Raji (cell line): Measurements from ENCODE around the gene KLK13.

Source experiments
- POLR2A ChIP-seq: IDR thresholded peaks from 2 replicates; pipeline ENCODE4 v1.6.1; 2011; ENCODE audit warnings: low read depth, low read length, control low read depth; ENCODE audit not compliant: insufficient read depth

KLK13 gene

DNA sequence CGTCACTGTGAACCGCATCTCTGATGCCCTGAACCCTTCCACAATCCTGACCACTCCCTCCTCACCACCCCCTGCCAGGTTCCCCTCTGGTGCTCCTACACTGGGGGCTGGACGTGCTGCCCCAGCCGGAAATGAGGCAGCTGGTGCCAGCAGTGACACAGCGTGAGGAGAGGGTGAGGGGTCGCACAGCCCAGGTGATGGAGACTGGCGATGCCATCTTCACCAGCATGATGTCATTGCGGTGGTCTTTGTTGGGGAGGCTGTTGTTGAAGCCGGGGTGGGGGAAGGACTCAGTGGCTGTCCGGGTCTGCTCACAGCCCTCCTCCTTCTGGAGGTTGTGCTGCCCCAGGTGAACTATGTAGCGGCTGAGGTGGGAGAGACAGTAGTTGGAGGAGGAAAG lies 40.9 kb downstream of the KLK13 start:
- TF ChIP-seq POLR2A, result no peak

DNA sequence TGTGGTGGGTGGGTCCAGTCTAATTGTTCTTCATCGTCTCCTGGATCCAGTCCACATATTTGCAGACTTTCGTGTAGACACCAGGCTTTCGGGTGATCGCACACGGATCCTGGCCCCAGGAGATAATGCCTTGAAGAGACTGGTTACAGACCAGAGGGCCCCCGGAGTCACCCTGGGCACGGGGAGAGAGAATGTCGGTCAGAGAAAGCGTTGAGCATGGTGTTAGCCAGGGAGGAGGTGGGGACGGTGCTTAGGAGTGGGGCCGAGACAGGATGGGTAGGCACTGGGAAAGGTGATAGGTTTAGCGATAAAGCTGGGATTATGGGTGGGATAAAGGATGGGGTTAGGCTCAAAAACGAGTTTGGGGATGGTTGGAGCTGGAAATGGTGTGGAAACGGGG lies 42.4 kb downstream of the KLK13 start:
- no peak for TF ChIP-seq POLR2A

DNA sequence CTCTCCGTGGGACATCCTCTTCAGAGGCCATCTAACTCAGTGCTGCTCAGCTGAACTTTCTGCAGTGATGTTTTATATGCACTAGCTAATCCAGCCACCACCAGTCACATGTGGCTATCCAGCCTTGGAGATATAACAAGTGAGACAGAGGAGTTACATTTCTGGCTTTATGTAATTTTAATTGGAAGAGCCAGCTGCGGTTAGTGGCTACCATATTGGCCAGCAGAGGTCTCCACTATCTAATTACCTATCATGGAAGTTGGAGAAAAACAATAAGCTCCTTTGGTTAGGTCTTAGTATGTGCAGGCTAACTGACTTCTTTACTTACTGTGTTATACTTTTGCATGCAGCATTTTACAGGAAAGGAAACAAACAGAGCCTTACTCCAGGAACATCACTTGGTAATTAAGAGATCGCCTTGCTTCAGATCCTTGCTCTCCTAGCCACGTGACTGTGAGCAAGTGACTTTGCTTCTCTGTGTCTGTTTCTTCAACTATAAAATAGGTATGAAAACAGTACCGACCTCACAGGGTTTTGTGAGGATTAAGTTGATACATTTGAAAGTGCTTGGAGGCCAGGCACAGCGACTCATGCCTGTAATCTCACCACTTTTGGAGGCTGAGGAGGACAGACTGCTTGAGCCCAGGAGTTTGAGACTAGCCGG lies 43.8 kb downstream of the KLK13 start:
- no peak for TF ChIP-seq POLR2A

DNA sequence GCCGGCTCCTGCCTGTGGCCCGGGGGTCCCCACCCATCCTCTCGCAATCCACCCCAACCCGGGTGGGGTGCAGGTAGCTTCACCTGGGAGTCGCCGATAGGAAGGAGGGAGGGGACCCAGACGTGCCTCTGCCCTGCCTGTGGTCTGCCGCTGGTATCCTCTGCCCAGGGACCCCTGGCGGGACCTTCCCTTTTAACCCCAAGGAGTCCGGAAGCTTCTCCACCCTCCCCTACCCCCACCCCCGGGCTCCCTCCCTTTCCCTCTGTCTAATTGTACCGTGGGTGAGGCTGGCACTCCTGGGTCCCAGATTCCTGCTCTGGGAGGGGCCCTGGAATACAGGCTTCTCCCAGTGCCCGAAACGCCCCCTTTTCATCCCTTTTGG lies 45.4 kb downstream of the KLK13 start, which contains the start of gene KLK10:
TSS of gene KLK10 (minus strand) at position 166 of the 382 bp plus-strand sequence. CDS start 579 bp downstream, outside the sequence.
- no peak for TF ChIP-seq POLR2A

DNA sequence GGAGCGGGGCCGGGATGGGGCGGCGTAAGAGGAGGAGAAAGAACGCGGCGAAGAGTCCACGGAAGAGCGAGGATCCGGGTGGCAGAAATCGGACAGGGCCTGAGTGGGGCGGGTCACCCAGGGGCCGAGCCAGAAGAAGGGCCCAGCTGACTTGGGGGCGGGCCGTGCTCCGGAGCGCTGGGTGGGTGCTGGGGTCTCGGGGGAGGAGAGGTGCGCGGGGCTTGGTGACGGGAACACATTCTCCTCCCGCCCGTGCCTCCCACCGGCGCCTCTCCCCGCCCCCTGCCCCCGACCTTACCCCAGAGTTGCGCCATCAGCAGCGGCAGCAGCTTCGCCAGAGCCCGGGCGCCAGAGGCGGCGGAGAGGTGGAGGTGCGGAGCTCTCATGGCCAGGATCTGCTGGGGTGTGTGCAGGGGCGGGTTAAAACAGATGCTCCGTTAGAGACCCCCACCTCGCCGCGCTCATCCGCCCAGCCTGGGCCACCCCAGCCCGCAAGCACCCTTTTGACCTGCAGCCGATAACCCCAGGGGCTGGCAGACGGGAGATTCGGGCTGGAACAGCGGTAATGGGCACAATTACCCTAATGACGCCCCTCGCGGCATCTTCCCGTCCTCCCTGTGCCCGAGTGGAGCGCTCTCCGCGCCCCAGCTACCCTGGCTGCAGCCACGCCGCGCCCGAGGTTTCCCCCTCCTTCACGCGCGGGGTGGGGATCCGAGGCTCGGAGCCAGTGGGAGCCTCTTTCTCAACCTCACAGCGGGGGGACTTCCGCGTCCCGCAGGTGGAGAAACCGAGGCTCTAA lies 45.9 kb downstream of the KLK13 start:
- TF ChIP-seq POLR2A, result no peak

DNA sequence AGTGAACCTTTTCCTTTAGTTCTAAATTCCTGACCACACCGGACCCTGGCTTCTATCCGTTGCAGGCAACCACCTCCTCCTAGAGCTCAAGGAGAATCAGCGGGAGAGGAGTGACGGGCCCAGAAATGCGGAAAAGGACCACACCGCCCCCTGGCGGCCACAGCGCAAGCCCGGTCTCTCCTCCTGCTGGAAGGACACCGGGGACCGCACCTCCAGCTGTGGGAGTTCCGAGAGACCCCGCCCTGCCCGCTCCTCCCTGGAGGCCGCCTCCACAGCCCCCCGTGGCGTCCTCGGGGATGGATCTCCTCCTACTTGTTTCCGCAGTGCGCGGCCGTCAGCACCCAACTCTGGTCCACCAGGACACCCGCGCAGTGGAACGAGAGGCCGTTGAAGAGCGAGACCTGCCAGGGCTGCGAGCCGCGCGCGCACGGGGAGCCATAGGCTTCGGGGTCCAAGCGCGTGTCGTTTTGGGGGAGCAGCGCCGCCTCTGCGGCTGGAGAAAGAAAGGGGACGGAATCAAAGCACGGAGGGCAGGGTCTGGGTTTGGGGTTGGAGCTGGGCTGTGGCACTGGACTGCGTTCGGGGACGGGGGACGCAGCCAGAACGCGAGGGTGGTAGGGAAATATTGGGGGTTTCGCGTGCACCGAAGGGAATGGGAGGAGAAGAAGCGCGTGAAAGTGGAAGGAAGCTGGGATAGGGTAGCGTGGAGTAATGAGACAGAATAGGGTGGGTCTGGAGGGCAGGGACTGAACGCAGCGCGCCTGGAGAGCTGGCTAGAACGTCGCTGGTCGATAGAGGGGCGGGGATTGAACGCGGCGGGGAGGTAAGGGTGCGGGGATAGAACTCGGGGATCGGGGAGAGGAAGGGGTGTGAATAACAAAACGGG lies 47.9 kb downstream of the KLK13 start:
- TF ChIP-seq POLR2A, result no peak

DNA sequence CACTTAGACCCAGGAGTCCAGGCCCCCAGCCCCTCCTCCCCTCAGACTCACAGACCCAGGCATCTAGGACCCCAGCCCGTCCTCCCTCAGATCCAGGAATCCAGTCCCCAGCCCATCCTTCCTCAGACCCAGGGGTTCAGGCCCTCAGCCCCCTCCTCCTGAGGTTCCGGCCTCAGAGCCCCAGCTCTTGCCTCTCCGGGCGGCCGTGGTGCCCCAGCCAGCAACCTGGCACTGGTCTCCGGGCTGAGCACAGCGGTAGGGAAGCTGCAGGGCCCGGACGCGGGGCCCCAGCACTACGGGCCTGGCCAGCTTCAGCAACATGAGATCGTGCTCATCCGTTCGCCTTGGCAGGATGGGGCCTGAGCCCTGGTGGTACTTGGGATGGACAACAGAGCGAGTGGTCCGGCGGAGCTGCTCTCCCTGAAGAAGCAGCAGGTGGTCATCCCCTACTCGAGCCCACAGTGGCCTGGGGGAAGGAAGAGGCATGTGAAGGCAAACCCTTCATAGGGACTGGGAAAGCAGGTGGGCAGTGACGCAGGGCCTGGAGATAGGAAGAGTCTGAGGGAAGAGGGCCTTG lies 49.1 kb downstream of the KLK13 start:
- TF ChIP-seq POLR2A, result no peak

DNA sequence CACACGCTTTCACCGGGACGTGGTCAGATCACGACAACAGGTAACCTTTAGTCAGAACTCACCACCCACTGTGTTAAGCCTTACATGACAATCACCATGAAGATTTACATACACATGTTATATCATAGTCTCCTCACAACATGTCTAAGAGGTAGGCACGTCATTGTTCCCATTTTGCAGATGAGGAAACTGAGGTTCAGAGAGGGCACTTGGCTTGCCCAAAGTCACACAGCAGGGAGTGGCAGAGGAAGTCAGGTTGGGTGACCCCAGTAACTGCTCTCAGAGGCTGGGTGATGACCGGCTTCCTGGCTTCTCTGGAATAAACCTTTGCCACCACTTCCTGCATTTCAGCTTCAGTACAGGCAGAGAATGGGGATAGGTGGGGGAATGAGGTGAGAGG lies 50.6 kb downstream of the KLK13 start:
- no peak for TF ChIP-seq POLR2A

DNA sequence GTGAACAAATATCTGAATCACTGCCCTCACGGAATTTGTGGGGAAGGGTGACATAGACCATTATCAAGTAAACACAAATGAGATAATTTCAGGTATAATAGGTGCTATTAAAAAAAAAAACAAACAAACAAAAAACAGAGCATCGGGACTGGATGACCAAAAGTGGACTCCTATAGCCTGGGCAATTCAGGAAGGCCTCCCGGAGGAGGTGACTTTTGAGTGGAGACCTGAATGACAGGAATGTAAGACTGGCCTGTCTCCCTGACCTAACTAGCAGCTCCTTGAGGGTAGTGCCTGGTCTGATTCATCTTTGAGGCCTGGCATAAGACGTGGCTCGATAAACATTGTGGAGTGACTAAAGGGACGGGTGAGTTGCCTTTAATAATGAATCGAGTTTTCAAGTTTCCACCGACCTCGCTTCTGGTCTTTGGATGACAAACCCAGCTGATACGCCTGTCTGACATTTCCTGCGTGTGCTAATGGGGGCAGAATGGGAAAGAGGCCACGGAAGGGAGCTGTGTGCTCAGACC lies 52.2 kb downstream of the KLK13 start:
- TF ChIP-seq POLR2A, result no peak

DNA sequence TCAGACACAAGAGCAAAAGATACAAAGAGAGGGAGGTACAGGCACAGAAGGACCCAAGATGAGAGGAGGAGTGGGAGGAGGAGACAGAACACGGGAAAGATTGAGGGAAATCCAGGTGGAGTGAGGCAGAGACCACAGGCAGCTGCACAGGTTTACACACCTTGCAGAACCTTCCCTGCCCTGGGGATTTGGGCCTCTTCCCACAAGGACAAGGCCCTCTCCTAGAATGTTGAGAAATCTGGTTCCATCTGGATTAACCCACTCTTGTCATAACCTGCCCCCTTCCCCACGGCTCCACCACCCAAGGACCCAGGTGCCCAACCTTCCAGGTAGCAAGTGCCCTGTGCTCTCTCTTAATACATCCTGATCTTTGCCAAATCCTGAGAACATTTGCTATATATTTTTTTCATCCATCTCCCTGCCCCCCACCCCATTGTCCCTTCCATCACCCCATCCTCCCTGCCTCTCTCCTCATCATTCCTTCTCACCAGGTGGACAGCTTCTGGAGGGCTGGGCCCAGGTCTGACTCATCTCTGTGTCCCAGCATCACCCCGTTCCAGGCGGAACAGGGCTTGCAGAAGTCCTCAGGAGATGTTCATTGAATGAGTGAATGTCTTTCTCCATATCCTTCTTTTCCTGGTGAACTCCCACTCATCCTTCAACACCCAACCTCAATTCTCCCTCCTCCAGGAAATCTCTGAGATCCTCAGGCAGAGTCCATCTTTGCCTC lies 54.7 kb downstream of the KLK13 start:
- no peak for TF ChIP-seq POLR2A

DNA sequence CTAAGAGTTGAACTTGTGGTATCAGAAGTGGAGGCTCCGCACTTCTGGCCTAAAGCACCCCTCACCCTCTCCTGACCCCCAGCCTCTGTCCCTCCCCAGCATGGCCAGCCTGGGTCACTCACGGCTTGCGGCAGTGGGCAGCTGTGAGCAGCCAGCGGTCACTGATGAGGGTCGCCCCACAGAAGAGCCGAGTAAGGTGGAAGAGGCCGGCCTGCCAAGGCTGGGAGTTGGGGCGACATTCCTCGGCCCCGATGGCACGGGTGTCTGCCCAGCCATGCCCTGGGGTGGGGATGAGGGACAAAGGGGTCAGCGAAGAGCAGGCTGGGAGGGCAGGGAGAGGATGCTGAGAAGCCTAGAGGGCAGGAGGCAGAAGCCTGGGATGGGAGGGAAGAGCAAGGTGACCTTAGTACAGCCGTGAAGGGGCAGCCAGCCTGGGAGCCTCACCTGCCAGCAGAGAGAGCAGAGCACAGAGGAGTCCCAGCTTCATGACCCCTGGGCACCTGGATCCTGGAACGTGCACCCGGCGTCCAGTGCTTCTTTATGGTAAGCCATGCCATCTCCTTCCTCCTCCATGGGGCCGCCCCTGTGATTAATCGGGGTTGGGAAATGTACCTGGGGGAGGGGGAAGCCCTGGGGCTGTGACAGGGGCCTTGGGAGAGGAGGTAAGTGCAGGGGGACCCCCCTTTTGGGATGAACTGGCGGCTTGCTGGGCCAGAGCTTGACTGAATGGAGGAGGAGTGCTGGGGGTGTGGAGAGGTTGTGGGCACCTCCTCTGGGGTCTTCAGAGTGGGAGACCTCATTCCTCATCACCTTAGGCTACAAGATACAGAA lies 55.6 kb downstream of the KLK13 start:
- no peak for TF ChIP-seq POLR2A

DNA sequence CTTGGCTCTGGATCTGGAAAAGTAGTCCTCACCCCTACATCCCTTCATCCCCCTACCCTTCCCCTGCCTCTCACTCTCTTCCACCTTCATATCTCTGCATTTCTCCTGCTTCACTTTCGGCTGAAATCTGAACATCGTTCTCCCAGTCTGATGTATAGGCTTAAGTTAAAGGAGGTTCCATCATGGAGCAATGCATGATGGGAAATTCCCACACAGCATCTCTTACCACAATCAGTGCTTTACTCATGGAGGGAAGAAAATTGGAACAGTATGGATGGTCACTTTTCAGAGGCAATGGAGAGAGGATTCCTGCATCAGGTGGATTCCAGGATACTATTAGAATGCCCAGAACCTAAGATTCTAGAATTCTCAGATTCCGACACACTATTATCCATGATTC lies 57.4 kb downstream of the KLK13 start:
- no peak for TF ChIP-seq POLR2A

DNA sequence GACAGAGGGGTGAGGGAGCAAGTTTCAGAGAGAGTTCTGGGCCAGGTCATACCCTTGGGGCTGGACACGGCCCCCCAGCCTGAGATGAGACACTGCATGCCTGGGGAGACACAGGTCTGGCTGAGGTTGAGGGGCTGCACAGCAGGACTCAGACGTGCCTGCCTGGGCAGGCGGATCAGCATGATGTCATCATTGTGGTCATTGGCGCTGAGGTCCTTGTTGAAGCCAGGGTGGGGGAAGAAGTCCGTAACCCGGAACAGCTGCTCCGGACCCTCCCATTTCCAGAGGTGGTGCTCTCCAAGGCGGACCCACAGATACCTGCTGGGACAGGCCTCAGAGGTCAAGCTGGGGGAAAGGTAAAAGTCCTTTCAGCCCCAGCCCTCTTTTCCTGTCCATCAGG lies 58.5 kb downstream of the KLK13 start:
- no peak for TF ChIP-seq POLR2A
